Chondrocyte (in vitro differentiated cells): ENCODE results near the gene LOXL1. TPM values are rescaled to one million over a fixed set of nuclear protein-coding genes. Genes with fewer than 3 reads are reported as not detected.
"Not testable (repeated sequence)": the region's sequence is repeated elsewhere in the genome, so short reads cannot be mapped to it uniquely, and the experiment has no call there.

ENCODE experiments used
- DNase-seq: peaks from one replicate; pipeline ENCODE4 v3.0.0; 2021; ENCODE audit warnings: mixed read lengths, low spot score
- H3K27ac Mint-ChIP-seq: one replicate; pipeline ENCODE4 v1.8.0; 2021; ENCODE audit warnings: mild to moderate bottlenecking, moderate library complexity, mixed read lengths; ENCODE audit not compliant: unreplicated experiment
- H3K27me3 Mint-ChIP-seq: 2 replicates; pipeline ENCODE4 v1.8.0; 2021; ENCODE audit warnings: low read depth, mixed read lengths
- H3K36me3 Mint-ChIP-seq: 2 replicates; pipeline ENCODE4 v1.8.0; 2021; ENCODE audit warnings: low read depth, mixed read lengths
- H3K4me1 Mint-ChIP-seq: 2 replicates; pipeline ENCODE4 v1.8.0; 2021; ENCODE audit warnings: low read depth, mild to moderate bottlenecking, mixed read lengths
- H3K4me3 Mint-ChIP-seq: one replicate; pipeline ENCODE4 v1.8.0; 2021; ENCODE audit warnings: mild to moderate bottlenecking, moderate library complexity, mixed read lengths; ENCODE audit not compliant: unreplicated experiment
- H3K9me3 Mint-ChIP-seq: 2 replicates; pipeline ENCODE4 v1.8.0; 2021; ENCODE audit warnings: low read depth, mixed read lengths
- CTCF ChIP-seq: fragments of 200-600 bp; sonication (generic); IDR thresholded peaks from 2 replicates; pipeline ENCODE4 v1.5.0; 2021; ENCODE audit warnings: antibody characterized with exemption, mild to moderate bottlenecking, moderate library complexity
- total RNA-seq: library from RNA; stranded (reverse); gene quantifications from 3 replicates; pipeline ENCODE4 v1.2.1, GENCODE V29; 2021

LOXL1 gene
- total RNA-seq, 1 donor from 2014 or later, result 428 TPM

- no peak overlapping the region for H3K4me3 Mint-ChIP-seq
- peak overlapping the region; percentile 77 for H3K27ac Mint-ChIP-seq
- peak; percentile 95 for DNase-seq
- H3K27me3 Mint-ChIP-seq, result no peaks in the 10 kb centered on the region
- TF ChIP-seq CTCF, result no peak
- H3K4me1 Mint-ChIP-seq, result peaks cover 71% of the 10 kb centered on the region
- no peaks in the 10 kb centered on the region for H3K9me3 Mint-ChIP-seq
- H3K36me3 Mint-ChIP-seq, result peaks cover 3% of the 10 kb centered on the region
Observed at GRCh38 chr15:73956743-73957135, 30.5 kb downstream of the LOXL1 start.

GRCh38 chr15:73957276-73957675, 31.0 kb downstream of the LOXL1 start:
- H3K27ac Mint-ChIP-seq, result peak overlapping the region; percentile 77
- DNase-seq, result peak; percentile 66
- peaks cover 66% of the 10 kb centered on the region for H3K4me1 Mint-ChIP-seq
- peaks cover 3% of the 10 kb centered on the region for H3K36me3 Mint-ChIP-seq
- no peaks in the 10 kb centered on the region for H3K27me3 Mint-ChIP-seq
- H3K9me3 Mint-ChIP-seq, result no peaks in the 10 kb centered on the region
- no peak for TF ChIP-seq CTCF
- H3K4me3 Mint-ChIP-seq, result no peak overlapping the region

GRCh38 chr15:73957785-73958184, 31.5 kb downstream of the LOXL1 start:
- DNase-seq, result no peak
- no peaks in the 10 kb centered on the region for H3K36me3 Mint-ChIP-seq
- no peak for TF ChIP-seq CTCF
- H3K4me1 Mint-ChIP-seq, result peaks cover 61% of the 10 kb centered on the region
- H3K4me3 Mint-ChIP-seq, result no peak overlapping the region
- no peak overlapping the region for H3K27ac Mint-ChIP-seq
- H3K27me3 Mint-ChIP-seq, result no peaks in the 10 kb centered on the region
- H3K9me3 Mint-ChIP-seq, result no peaks in the 10 kb centered on the region

GRCh38 chr15:73959012-73959581, 32.8 kb downstream of the LOXL1 start:
- H3K4me3 Mint-ChIP-seq, result no peak overlapping the region
- no peaks in the 10 kb centered on the region for H3K9me3 Mint-ChIP-seq
- H3K36me3 Mint-ChIP-seq, result no peaks in the 10 kb centered on the region
- TF ChIP-seq CTCF, result no peak
- no peaks in the 10 kb centered on the region for H3K27me3 Mint-ChIP-seq
- no peak for DNase-seq
- H3K4me1 Mint-ChIP-seq, result peaks cover 51% of the 10 kb centered on the region
- no peak overlapping the region for H3K27ac Mint-ChIP-seq

- H3K9me3 Mint-ChIP-seq, result no peaks in the 10 kb centered on the region
- DNase-seq, result peak; percentile 32
- H3K27me3 Mint-ChIP-seq, result no peaks in the 10 kb centered on the region
- H3K4me1 Mint-ChIP-seq, result peaks cover 49% of the 10 kb centered on the region
- H3K36me3 Mint-ChIP-seq, result no peaks in the 10 kb centered on the region
- TF ChIP-seq CTCF, result no peak
- no peak overlapping the region for H3K4me3 Mint-ChIP-seq
- no peak overlapping the region for H3K27ac Mint-ChIP-seq
Observed at GRCh38 chr15:73959801-73960200, 33.5 kb downstream of the LOXL1 start.

- not testable (repeated sequence) for H3K27me3 Mint-ChIP-seq, H3K4me3 Mint-ChIP-seq, H3K27ac Mint-ChIP-seq
Observed at GRCh38 chr15:73960472-73961070, 34.3 kb downstream of the LOXL1 start.

More at GRCh38 chr15:73960472-73961070, 34.3 kb downstream of the LOXL1 start:
- not testable (repeated sequence) for H3K9me3 Mint-ChIP-seq, H3K36me3 Mint-ChIP-seq, DNase-seq
- peaks cover 51% of the 10 kb centered on the region for H3K4me1 Mint-ChIP-seq
